IMR-90 (cell line): Measurements from ENCODE around the gene G3BP1. TPM values are rescaled to one million over a fixed set of nuclear protein-coding genes. Genes with fewer than 3 reads are reported as not detected.

Experiments
- ATAC-seq: fragments of 200-7000 bp; cut with Tn5 transposase; 2 replicates; pipeline ENCODE4 v1.9.1; 2020; ENCODE audit warnings: low read depth, mild to moderate bottlenecking, moderate library complexity
- BruUV-seq: library from RNA; stranded (reverse); fragments of 400-500 nt; replicated peaks from 2 replicates; lab custom pipeline; 2021; lab: Mats Ljungman, UMichigan
- CTCF ChIA-PET: fragments of 300-600 bp; formaldehyde crosslinking; extraction: SDS; loops from one replicate; lab custom pipeline; 2021; ENCODE audit warnings: antibody characterized with exemption; lab: Yijun Ruan, JAX
- POLR2A ChIA-PET: fragments of 300-600 bp; sonication (Branson Sonifier 250); formaldehyde crosslinking; loops from one replicate; lab custom pipeline; 2022; ENCODE audit warnings: antibody characterized with exemption; ENCODE audit not compliant: unreplicated experiment; lab: Charles Lee
- DNase-seq: peaks from one replicate; pipeline ENCODE4 v3.0.0; 2013
- H2AFZ ChIP-seq: replicated peaks from 2 replicates; pipeline ENCODE3; 2013; ENCODE audit warnings: low read length, mild to moderate bottlenecking; ENCODE audit not compliant: poor library complexity
- H2AK5ac ChIP-seq: 2 replicates; pipeline ENCODE4 v1.6.1; 2013; ENCODE audit warnings: low read depth, low read length, inconsistent platforms
- H2AK9ac ChIP-seq: replicated peaks from 2 replicates; pipeline ENCODE3; 2013; ENCODE audit warnings: mild to moderate bottlenecking, low read depth, low read length, moderate library complexity; ENCODE audit not compliant: poor library complexity
- H2BK120ac ChIP-seq: 2 replicates; pipeline ENCODE4 v1.6.1; 2013; ENCODE audit warnings: low read depth, low read length, inconsistent platforms
- H2BK15ac ChIP-seq: 3 replicates; pipeline ENCODE4 v1.6.1; 2013; ENCODE audit warnings: low read depth, low read length, inconsistent platforms
- H2BK20ac ChIP-seq: 2 replicates; pipeline ENCODE4 v1.6.1; 2013; ENCODE audit warnings: low read depth, mild to moderate bottlenecking, inconsistent platforms, low read length, moderate library complexity
- H2BK5ac ChIP-seq: 2 replicates; pipeline ENCODE4 v1.6.1; 2013; ENCODE audit warnings: mild to moderate bottlenecking, low read depth, low read length, inconsistent platforms; ENCODE audit not compliant: poor library complexity, severe bottlenecking
- H3K14ac ChIP-seq: replicated peaks from 2 replicates; pipeline ENCODE4 v1.6.1; 2013; ENCODE audit warnings: low read depth, low read length, inconsistent platforms
- H3K18ac ChIP-seq: 2 replicates; pipeline ENCODE4 v1.6.1; 2013; ENCODE audit warnings: low read depth, low read length, control low read depth
- H3K23ac ChIP-seq: 2 replicates; pipeline ENCODE4 v1.6.1; 2013; ENCODE audit warnings: low read depth, low read length, inconsistent platforms
- H3K27ac ChIP-seq: 2 replicates; pipeline ENCODE4 v1.5.1; 2013; ENCODE audit warnings: mild to moderate bottlenecking, control low read depth, low read length; ENCODE audit not compliant: insufficient read depth
- H3K27me3 ChIP-seq: 2 replicates; pipeline ENCODE4 v1.6.1; 2013; ENCODE audit warnings: low read length; ENCODE audit not compliant: control insufficient read depth, insufficient read depth
- H3K36me3 ChIP-seq: 2 replicates; pipeline ENCODE4 v1.6.1; 2013; ENCODE audit warnings: low read length, mixed read lengths; ENCODE audit not compliant: control insufficient read depth, insufficient read depth
- H3K4ac ChIP-seq: 2 replicates; pipeline ENCODE4 v1.6.1; 2013; ENCODE audit warnings: low read depth, low read length, inconsistent platforms
- H3K4me1 ChIP-seq: 2 replicates; pipeline ENCODE4 v1.6.1; 2013; ENCODE audit warnings: low read length, mixed read lengths; ENCODE audit not compliant: control insufficient read depth, insufficient read depth
- H3K4me2 ChIP-seq: 2 replicates; pipeline ENCODE4 v1.6.1; 2013; ENCODE audit warnings: low read depth, mild to moderate bottlenecking, control low read depth, low read length, moderate library complexity
- H3K4me3 ChIP-seq: 2 replicates; pipeline ENCODE4 v1.5.1; 2013; ENCODE audit warnings: low read depth, mild to moderate bottlenecking, control low read depth, low read length, moderate library complexity; ENCODE audit not compliant: insufficient read depth
- H3K56ac ChIP-seq: 2 replicates; pipeline ENCODE4 v1.6.1; 2013; ENCODE audit warnings: low read length, inconsistent platforms; ENCODE audit not compliant: insufficient read depth; ENCODE audit errors: extremely low read depth
- H3K79me1 ChIP-seq, 2 experiments: 2 replicates each; pipeline ENCODE4 v1.6.1; 2013; ENCODE audit warnings: low read length in 2 of 2, inconsistent platforms in 1 of 2, low read depth in 1 of 2
- H3K9ac ChIP-seq: 2 replicates; pipeline ENCODE4 v1.6.1; 2013; ENCODE audit warnings: low read depth, low read length, control low read depth
- H3K9me1 ChIP-seq: 2 replicates; pipeline ENCODE4 v1.6.1; 2013; ENCODE audit warnings: low read length, inconsistent platforms; ENCODE audit not compliant: insufficient read depth
- H3K9me3 ChIP-seq: 2 replicates; pipeline ENCODE4 v1.6.1; 2013; ENCODE audit warnings: low read length; ENCODE audit not compliant: control insufficient read depth, insufficient read depth
- H4K20me1 ChIP-seq: 2 replicates; pipeline ENCODE4 v1.6.1; 2013; ENCODE audit warnings: low read length, inconsistent platforms; ENCODE audit not compliant: insufficient read depth
- H4K5ac ChIP-seq: 2 replicates; pipeline ENCODE4 v1.6.1; 2013; ENCODE audit warnings: mild to moderate bottlenecking, low read depth, low read length, control low read depth
- H4K8ac ChIP-seq, 2 experiments: 2 replicates each; pipeline ENCODE4 v1.6.1; 2013; ENCODE audit warnings: low read depth in 2 of 2, low read length in 2 of 2, control low read depth in 1 of 2, inconsistent platforms in 1 of 2
- H4K91ac ChIP-seq: 2 replicates; pipeline ENCODE4 v1.6.1; 2013; ENCODE audit warnings: low read depth, low read length, inconsistent platforms; ENCODE audit not compliant: insufficient read depth
- BHLHE40 ChIP-seq: fragments of 150-350 bp; IDR thresholded peaks from 2 replicates; pipeline ENCODE4 v1.6.1; 2016; ENCODE audit warnings: mild to moderate bottlenecking, low read depth, low read length
- CEBPB ChIP-seq: IDR thresholded peaks from 2 replicates; pipeline ENCODE4 v1.6.1; 2012; ENCODE audit warnings: low read depth, low read length, improper control_type of control experiment
- CHD1 ChIP-seq: IDR thresholded peaks from 2 replicates; pipeline ENCODE4 v1.6.1; 2012; ENCODE audit warnings: low read depth, low read length, improper control_type of control experiment
- FOS ChIP-seq: fragments of 150-350 bp; IDR thresholded peaks from 2 replicates; pipeline ENCODE4 v1.6.1; 2016; ENCODE audit warnings: low read depth, low read length
- MAFK ChIP-seq: IDR thresholded peaks from 2 replicates; pipeline ENCODE4 v1.6.1; 2012; ENCODE audit warnings: low read depth, low read length, improper control_type of control experiment
- MAZ ChIP-seq: IDR thresholded peaks from 2 replicates; pipeline ENCODE4 v1.6.1; 2012; ENCODE audit warnings: low read depth, mild to moderate bottlenecking, low read length, improper control_type of control experiment, moderate library complexity, borderline replicate concordance
- MXI1 ChIP-seq: IDR thresholded peaks from 2 replicates; pipeline ENCODE4 v1.6.1; 2012; ENCODE audit warnings: low read depth, mild to moderate bottlenecking, low read length, moderate library complexity, borderline replicate concordance
- NFE2L2 ChIP-seq: fragments of 150-350 bp; IDR thresholded peaks from 2 replicates; pipeline ENCODE4 v1.6.1; 2016; ENCODE audit warnings: low read depth, mild to moderate bottlenecking, low read length
- POLR2A ChIP-seq: IDR thresholded peaks from 2 replicates; pipeline ENCODE4 v1.6.1; 2012; ENCODE audit warnings: mild to moderate bottlenecking, low read depth, low read length
- RAD21 ChIP-seq: IDR thresholded peaks from 2 replicates; pipeline ENCODE4 v1.6.1; 2012; ENCODE audit warnings: low read length, improper control_type of control experiment
- RCOR1 ChIP-seq: IDR thresholded peaks from 2 replicates; pipeline ENCODE4 v1.6.1; 2012; ENCODE audit warnings: mild to moderate bottlenecking, low read length, improper control_type of control experiment; ENCODE audit not compliant: insufficient replicate concordance
- RFX5 ChIP-seq: IDR thresholded peaks from 2 replicates; pipeline ENCODE4 v1.8.0; 2012; ENCODE audit warnings: low read depth, mild to moderate bottlenecking, low read length, moderate library complexity
- SMC3 ChIP-seq: fragments of 150-350 bp; IDR thresholded peaks from 2 replicates; pipeline ENCODE4 v1.6.1; 2016; ENCODE audit warnings: low read depth, mild to moderate bottlenecking, antibody characterized with exemption, low read length, moderate library complexity
- WGBS, 2 experiments: methylation state at CpG; one replicate each; pipeline versions ENCODE4 v1.1.5 to v1.1.7; 2013; ENCODE audit warnings: missing lambda C conversion rate in 2 of 2; ENCODE audit not compliant: insufficient read length in 1 of 2; ENCODE audit errors: extremely low coverage in 2 of 2; 5-methylcytosine and 5-hydroxymethylcytosine counted together
- dilution Hi-C: fragments of 300-500 bp; cut with HindIII; formaldehyde crosslinking; loops from one replicate; pipeline ENCODE4 v1.14.3; 2018; ENCODE audit warnings: low sequenced_read_pairs; ENCODE audit not compliant: unreplicated experiment
- in situ Hi-C: fragments of 300-500 bp; cut with MboI; formaldehyde crosslinking; loops from 3 replicates; pipeline ENCODE4 v1.14.3; 2019; ENCODE audit warnings: low sequenced_read_pairs, inconsistent platforms, mixed read lengths
- intact Hi-C: fragments of 100-400 bp; cut with micrococcal nuclease; formaldehyde crosslinking; loops from 2 replicates; pipeline ENCODE4 v1.10.0; 2022
- polyA plus RNA-seq, 3 experiments: library from polyadenylated mRNA; depleted of rRNA; stranded (reverse); fragments of >200 nt; gene quantifications; 2 replicates each; pipeline ENCODE4 v1.2.3, GENCODE V29; 2012; ENCODE audit warnings: low replicate concordance in 1 of 3
- total RNA-seq: library from RNA; depleted of rRNA; stranded (reverse); fragments of >200 nt; gene quantifications from 2 replicates; pipeline ENCODE4 v1.2.3, GENCODE V29; 2012
- TF ChIP-seq, protein P1 (sequence below): fragments of 150-350 bp; IDR thresholded peaks from 2 replicates; pipeline ENCODE4 v1.6.1; 2017; ENCODE audit warnings: mild to moderate bottlenecking, antibody characterized with exemption, low read length, low read depth
- TF ChIP-seq, protein P2 (sequence below): fragments of 150-350 bp; IDR thresholded peaks from 2 replicates; pipeline ENCODE4 v1.6.1; 2016; ENCODE audit warnings: low read depth, mild to moderate bottlenecking, low read length, moderate library complexity, borderline replicate concordance
- TF ChIP-seq, protein P3 (sequence below): conservative IDR thresholded peaks from 2 replicates; pipeline ENCODE4 v1.5.1; 2012; ENCODE audit warnings: mild to moderate bottlenecking, low read depth, low read length, improper control_type of control experiment

G3BP1 gene
- total and polyA plus RNA-seq, 2 of the 4 experiments (the other 2 are of a cell fraction): 40.2 to 482 TPM

DNA sequence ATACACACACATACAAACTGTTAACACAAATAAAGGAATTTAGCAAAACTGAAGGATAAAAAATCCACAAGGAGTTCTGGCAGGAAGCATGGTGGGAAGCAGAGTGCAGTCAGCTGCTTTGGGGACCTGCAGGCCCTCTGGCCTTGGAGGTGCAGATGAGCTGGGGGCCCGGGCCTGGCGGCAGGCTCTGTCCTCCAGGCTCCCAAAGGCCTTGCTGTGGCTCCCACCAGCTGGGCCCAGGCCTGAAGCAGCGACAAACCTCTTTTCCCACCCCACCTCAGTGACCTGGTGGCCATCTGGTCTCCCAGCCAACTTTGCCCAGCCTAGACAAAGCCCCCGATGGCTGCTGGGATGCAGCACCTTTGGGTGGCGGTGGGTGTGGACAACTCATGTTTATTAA lies 85.1 kb downstream of the G3BP1 start:
- no TSS peak for BruUV-seq
- no peak for DNase-seq
- H3K18ac ChIP-seq: no peak overlapping the region
- no peaks in the 10 kb centered on the region for H3K36me3 ChIP-seq
- no CpG with 5 or more reads among the region's 5 CpGs for WGBS, 2 experiments
- H3K27ac ChIP-seq: no peak overlapping the region
- no peak overlapping the region for H2BK120ac ChIP-seq
- no peak for ATAC-seq
- H3K14ac ChIP-seq: no peak overlapping the region
- H3K9ac ChIP-seq: no peak overlapping the region
- H3K27me3 ChIP-seq: no peaks in the 10 kb centered on the region
- H3K9me1 ChIP-seq: no peaks in the 10 kb centered on the region
- H2BK20ac ChIP-seq: no peak overlapping the region
- H3K56ac ChIP-seq: no peak overlapping the region
- TF ChIP-seq SMC3: no peak
- TF ChIP-seq, protein P1, sequence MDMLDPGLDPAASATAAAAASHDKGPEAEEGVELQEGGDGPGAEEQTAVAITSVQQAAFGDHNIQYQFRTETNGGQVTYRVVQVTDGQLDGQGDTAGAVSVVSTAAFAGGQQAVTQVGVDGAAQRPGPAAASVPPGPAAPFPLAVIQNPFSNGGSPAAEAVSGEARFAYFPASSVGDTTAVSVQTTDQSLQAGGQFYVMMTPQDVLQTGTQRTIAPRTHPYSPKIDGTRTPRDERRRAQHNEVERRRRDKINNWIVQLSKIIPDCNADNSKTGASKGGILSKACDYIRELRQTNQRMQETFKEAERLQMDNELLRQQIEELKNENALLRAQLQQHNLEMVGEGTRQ: no peak
- TF ChIP-seq, protein P2, sequence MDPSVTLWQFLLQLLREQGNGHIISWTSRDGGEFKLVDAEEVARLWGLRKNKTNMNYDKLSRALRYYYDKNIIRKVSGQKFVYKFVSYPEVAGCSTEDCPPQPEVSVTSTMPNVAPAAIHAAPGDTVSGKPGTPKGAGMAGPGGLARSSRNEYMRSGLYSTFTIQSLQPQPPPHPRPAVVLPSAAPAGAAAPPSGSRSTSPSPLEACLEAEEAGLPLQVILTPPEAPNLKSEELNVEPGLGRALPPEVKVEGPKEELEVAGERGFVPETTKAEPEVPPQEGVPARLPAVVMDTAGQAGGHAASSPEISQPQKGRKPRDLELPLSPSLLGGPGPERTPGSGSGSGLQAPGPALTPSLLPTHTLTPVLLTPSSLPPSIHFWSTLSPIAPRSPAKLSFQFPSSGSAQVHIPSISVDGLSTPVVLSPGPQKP: no peak
- TF ChIP-seq, protein P3, sequence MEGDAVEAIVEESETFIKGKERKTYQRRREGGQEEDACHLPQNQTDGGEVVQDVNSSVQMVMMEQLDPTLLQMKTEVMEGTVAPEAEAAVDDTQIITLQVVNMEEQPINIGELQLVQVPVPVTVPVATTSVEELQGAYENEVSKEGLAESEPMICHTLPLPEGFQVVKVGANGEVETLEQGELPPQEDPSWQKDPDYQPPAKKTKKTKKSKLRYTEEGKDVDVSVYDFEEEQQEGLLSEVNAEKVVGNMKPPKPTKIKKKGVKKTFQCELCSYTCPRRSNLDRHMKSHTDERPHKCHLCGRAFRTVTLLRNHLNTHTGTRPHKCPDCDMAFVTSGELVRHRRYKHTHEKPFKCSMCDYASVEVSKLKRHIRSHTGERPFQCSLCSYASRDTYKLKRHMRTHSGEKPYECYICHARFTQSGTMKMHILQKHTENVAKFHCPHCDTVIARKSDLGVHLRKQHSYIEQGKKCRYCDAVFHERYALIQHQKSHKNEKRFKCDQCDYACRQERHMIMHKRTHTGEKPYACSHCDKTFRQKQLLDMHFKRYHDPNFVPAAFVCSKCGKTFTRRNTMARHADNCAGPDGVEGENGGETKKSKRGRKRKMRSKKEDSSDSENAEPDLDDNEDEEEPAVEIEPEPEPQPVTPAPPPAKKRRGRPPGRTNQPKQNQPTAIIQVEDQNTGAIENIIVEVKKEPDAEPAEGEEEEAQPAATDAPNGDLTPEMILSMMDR: no peak
- TF ChIP-seq MXI1: no peak
- no peak for TF ChIP-seq MAFK
- TF ChIP-seq CEBPB: no peak
- no peak for TF ChIP-seq RAD21
- no peak for TF ChIP-seq RCOR1
- no peak for TF ChIP-seq NFE2L2
- no peak for TF ChIP-seq FOS
- TF ChIP-seq MAZ: no peak
- no peak for TF ChIP-seq POLR2A
- no peak for TF ChIP-seq CHD1
- no peak for TF ChIP-seq BHLHE40
- no peak for TF ChIP-seq RFX5
- in situ Hi-C loops (no loop called here), intact Hi-C loops (no loop called here), dilution Hi-C loops (no loop called here)
- no peaks in the 10 kb centered on the region for H3K4me1 ChIP-seq
- no peak overlapping the region for H2BK15ac ChIP-seq
- no peaks in the 10 kb centered on the region for H3K9me3 ChIP-seq
- no peak overlapping the region for H2AK5ac ChIP-seq
- no peaks in the 10 kb centered on the region for H3K79me1 ChIP-seq
- ChIA-PET POLR2A (no interaction called here), CTCF (no interaction called here)
- H2AFZ ChIP-seq: no peak overlapping the region
- no peak overlapping the region for H3K4me2 ChIP-seq
- no peak overlapping the region for H4K8ac ChIP-seq
- no peak overlapping the region for H3K4ac ChIP-seq
- no peak overlapping the region for H4K5ac ChIP-seq
- no peaks in the 10 kb centered on the region for H4K20me1 ChIP-seq
- H3K4me3 ChIP-seq: no peak overlapping the region
- H2BK5ac ChIP-seq: no peak overlapping the region
- no peak overlapping the region for H4K91ac ChIP-seq
- H2AK9ac ChIP-seq: no peak overlapping the region
- no peak overlapping the region for H3K23ac ChIP-seq
